Measurements from ENCODE around the gene CFAP46. TPM values are rescaled to one million over a fixed set of nuclear protein-coding genes. Genes with fewer than 3 reads are reported as not detected.
"Not testable (repeated sequence)": the region's sequence is repeated elsewhere in the genome, so short reads cannot be mapped to it uniquely, and the experiment has no call there.

Gene CFAP46
- total RNA-seq, 1 donor from 2014 or later: not detected

GRCh38 chr10:132781556-132781955 is 160.8 kb downstream of the CFAP46 start:
- intact Hi-C loops (cut with micrococcal nuclease): loop anchor here (10.0 kb wide), 1 partner anchor 127 kb away; no protein-coding TSS in a partner anchor

GRCh38 chr10:132780356-132780755 is 162.0 kb downstream of the CFAP46 start:
- intact Hi-C loops (cut with micrococcal nuclease): loop anchor here (10.0 kb wide), 1 partner anchor 126 kb away; no protein-coding TSS in a partner anchor

GRCh38 chr10:132779549-132780294 is 162.6 kb downstream of the CFAP46 start:
- intact Hi-C loops (cut with micrococcal nuclease): loop anchor here (10.0 kb wide), 1 partner anchor 125 kb away; no protein-coding TSS in a partner anchor

- intact Hi-C loops (cut with micrococcal nuclease): no loop called here
These were observed 164.9 kb downstream of the CFAP46 start for GRCh38 chr10:132777441-132777840.

- intact Hi-C loops (cut with micrococcal nuclease): no loop called here
These were observed 165.5 kb downstream of the CFAP46 start for GRCh38 chr10:132776821-132777220.

GRCh38 chr10:132776186-132776585 is 166.2 kb downstream of the CFAP46 start:
- intact Hi-C loops (cut with micrococcal nuclease): no loop called here

GRCh38 chr10:132774902-132775863 is 167.2 kb downstream of the CFAP46 start:
- intact Hi-C loops (cut with micrococcal nuclease): no loop called here

GRCh38 chr10:132774181-132774901 is 168.0 kb downstream of the CFAP46 start:
- intact Hi-C loops (cut with micrococcal nuclease): no loop called here

- intact Hi-C loops (cut with micrococcal nuclease): not testable (repeated sequence)
These were observed 169.6 kb downstream of the CFAP46 start for GRCh38 chr10:132772816-132773215.

GRCh38 chr10:132770061-132771021 is 172.0 kb downstream of the CFAP46 start:
- intact Hi-C loops (cut with micrococcal nuclease): no loop called here

- intact Hi-C loops (cut with micrococcal nuclease): no loop called here
These were observed 173.8 kb downstream of the CFAP46 start for GRCh38 chr10:132768346-132769248.

- intact Hi-C loops (cut with micrococcal nuclease): no loop called here
These were observed 176.1 kb downstream of the CFAP46 start for GRCh38 chr10:132766291-132766690.

- intact Hi-C loops (cut with micrococcal nuclease): no loop called here
These were observed 176.9 kb downstream of the CFAP46 start for GRCh38 chr10:132765435-132765834.

GRCh38 chr10:132764108-132764507 is 178.3 kb downstream of the CFAP46 start:
- intact Hi-C loops (cut with micrococcal nuclease): no loop called here

- intact Hi-C loops (cut with micrococcal nuclease): no loop called here
These were observed 178.8 kb downstream of the CFAP46 start for GRCh38 chr10:132763545-132763944.

GRCh38 chr10:132762267-132762666 is 180.1 kb downstream of the CFAP46 start:
- intact Hi-C loops (cut with micrococcal nuclease): no loop called here

GRCh38 chr10:132761395-132762060 is 180.8 kb downstream of the CFAP46 start:
- intact Hi-C loops (cut with micrococcal nuclease): no loop called here

GRCh38 chr10:132758865-132759264 is 183.5 kb downstream of the CFAP46 start:
- intact Hi-C loops (cut with micrococcal nuclease): no loop called here

Measured in T-helper 1 cell treated with Interleukin-12 subunit alpha and Interleukin-12 subunit beta and Interleukin-4 antibody, amounts not matched to agents 30 ng/mL and 1 ng/mL, for 36 hours (primary cell).